Left renal pelvis (tissue), 4 donors: Measurements from ENCODE around the gene WDR41. TPM values are rescaled to one million over a fixed set of nuclear protein-coding genes. Genes with fewer than 3 reads are reported as not detected.

ENCODE experiments used
- DNase-seq, 4 donors: peaks; one replicate each; pipeline ENCODE4 v3.0.0-alpha.2; 2013; ENCODE audit warnings: low read depth in 4 of 4, low spot score in 3 of 4
- polyA plus RNA-seq, 4 donors: library from polyadenylated mRNA; unstranded; fragments of 120-200 nt; gene quantifications; one replicate each; pipeline ENCODE4 v1.2.1, GENCODE V29; 2013; ENCODE audit not compliant: insufficient read length in 4 of 4

The WDR41 gene
- polyA plus RNA-seq, 4 donors, result 47.4 to 60.6 (median 53.9) TPM

GRCh38 chr5:77448831-77449230 lies 43.3 kb downstream of the WDR41 start:
- DNase-seq, result no peak

- no peak for DNase-seq
Measured at GRCh38 chr5:77444356-77444755, 47.8 kb downstream of the WDR41 start.

- DNase-seq, result no peak
Measured at GRCh38 chr5:77443670-77444069, 48.4 kb downstream of the WDR41 start.

GRCh38 chr5:77438071-77438470 lies 54.0 kb downstream of the WDR41 start:
- no peak for DNase-seq

GRCh38 chr5:77437194-77437593 lies 54.9 kb downstream of the WDR41 start:
- DNase-seq, result no peak

GRCh38 chr5:77431719-77432118 lies 60.4 kb downstream of the WDR41 start:
- no peak for DNase-seq

GRCh38 chr5:77431286-77431685 lies 60.8 kb downstream of the WDR41 start:
- no peak for DNase-seq

GRCh38 chr5:77430726-77431125 lies 61.4 kb downstream of the WDR41 start:
- DNase-seq, result no peak

GRCh38 chr5:77428526-77428925 lies 63.6 kb downstream of the WDR41 start:
- no peak for DNase-seq

GRCh38 chr5:77427998-77428397 lies 64.1 kb downstream of the WDR41 start:
- DNase-seq, result no peak

- no peak for DNase-seq
Measured at GRCh38 chr5:77426670-77427069, 65.4 kb downstream of the WDR41 start.

GRCh38 chr5:77425998-77426659 lies 66.0 kb downstream of the WDR41 start:
- DNase-seq, result no peak

GRCh38 chr5:77425420-77425819 lies 66.7 kb downstream of the WDR41 start:
- no peak for DNase-seq

- DNase-seq, result no peak
Measured at GRCh38 chr5:77424921-77425320, 67.2 kb downstream of the WDR41 start.

- DNase-seq, result no peak
Measured at GRCh38 chr5:77423022-77423750, 68.9 kb downstream of the WDR41 start.

- no peak for DNase-seq
Measured at GRCh38 chr5:77420940-77421339, 71.2 kb downstream of the WDR41 start.

- DNase-seq, result no peak
Measured at GRCh38 chr5:77419644-77420582, 72.2 kb downstream of the WDR41 start.

GRCh38 chr5:77418601-77419581 lies 73.2 kb downstream of the WDR41 start:
- no peak for DNase-seq

GRCh38 chr5:77418162-77418561 lies 74.0 kb downstream of the WDR41 start:
- no peak for DNase-seq

- no peak for DNase-seq
Measured at GRCh38 chr5:77413049-77413448, 79.1 kb downstream of the WDR41 start.
